Amniotic stem cell (primary cell): ENCODE measurements around the gene RAET1E.
A peak's percentile ranks its signal among the peaks of the same experiment; 100 is the strongest.
"Not testable (repeated sequence)": the region's sequence is repeated elsewhere in the genome, so short reads cannot be mapped to it uniquely, and the experiment has no call there.

Experiments
- DNase-seq: peaks from one replicate; lab custom pipeline; 2025; lab: John Stamatoyannopoulos, UW

The RAET1E gene

GRCh38 chr6:149890629-149891045 is 7.3 kb downstream of the RAET1E start:
- DNase-seq = no peak

GRCh38 chr6:149889326-149889725 is 8.6 kb downstream of the RAET1E start:
- no peak for DNase-seq

GRCh38 chr6:149888659-149889058 is 9.3 kb downstream of the RAET1E start:
- DNase-seq = no peak

DNA sequence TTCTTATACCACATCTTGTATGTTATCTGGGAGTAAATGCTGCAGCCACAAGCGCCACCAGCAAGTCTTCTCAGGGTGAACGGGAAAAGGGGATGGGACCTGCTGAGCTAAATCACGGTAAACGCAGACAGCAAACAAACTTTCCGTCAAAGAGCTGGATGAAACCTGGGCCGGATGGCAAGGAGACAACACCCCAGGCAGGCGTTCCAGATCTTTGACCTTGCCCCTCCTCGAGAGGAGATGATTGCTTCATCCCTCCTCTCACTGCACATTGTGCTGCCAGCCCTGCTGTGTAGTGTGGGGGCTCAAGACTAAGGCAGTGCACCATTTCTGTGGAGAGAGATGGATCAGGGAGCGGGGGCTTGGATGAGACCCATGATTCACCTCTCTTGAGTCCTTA is 9.8 kb downstream of the RAET1E start:
- no peak for DNase-seq

GRCh38 chr6:149887343-149887742 is 10.6 kb downstream of the RAET1E start:
- DNase-seq = no peak

DNA sequence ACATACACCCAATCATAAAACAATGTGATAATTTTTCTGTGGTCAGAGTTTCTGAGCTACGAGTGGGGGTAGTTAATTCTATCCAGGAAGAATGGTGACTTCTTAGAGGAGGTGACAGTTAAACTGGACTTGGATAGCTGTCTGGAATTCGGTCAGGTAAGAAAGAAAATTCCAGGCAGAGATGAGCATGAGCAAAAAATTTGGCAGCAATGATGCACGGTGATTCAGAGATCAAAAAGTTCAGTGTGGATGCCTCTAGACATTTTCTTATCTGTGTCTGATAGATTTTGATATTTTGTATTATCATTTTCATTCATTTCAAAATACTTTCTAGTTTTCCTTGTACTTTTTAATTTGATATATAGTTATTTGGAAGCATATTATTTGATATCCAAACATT is 12.0 kb downstream of the RAET1E start:
- DNase-seq = no peak

- no peak for DNase-seq
Observed at GRCh38 chr6:149884617-149885016, 13.3 kb downstream of the RAET1E start.

- DNase-seq = no peak
Observed at GRCh38 chr6:149884215-149884614, 13.7 kb downstream of the RAET1E start.

DNA sequence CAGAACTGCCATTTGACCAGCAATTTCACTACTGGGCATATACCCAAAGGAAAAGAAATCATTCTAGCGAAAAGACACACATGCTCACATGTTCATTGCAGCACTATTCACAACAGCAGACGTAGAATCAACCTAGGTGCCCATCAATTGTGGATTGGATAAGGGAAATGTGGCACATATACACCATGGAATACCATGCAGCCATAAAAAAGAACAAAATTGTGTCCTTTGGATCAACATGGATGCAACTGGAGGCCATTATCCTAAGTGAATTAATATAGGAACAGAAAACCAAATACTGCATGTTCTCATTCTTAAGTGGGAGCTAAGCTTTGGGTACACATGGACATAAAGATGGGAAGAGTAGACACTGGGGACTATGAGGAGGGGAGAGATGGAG is 16.1 kb downstream of the RAET1E start:
- DNase-seq = no peak

GRCh38 chr6:149881066-149881766 is 16.7 kb downstream of the RAET1E start:
- DNase-seq = no peak

GRCh38 chr6:149877659-149878058 is 20.3 kb downstream of the RAET1E start:
- no peak for DNase-seq

- DNase-seq = no peak
Observed at GRCh38 chr6:149876241-149876933, 21.5 kb downstream of the RAET1E start.

GRCh38 chr6:149872233-149872632 is 25.7 kb downstream of the RAET1E start:
- DNase-seq = no peak

- DNase-seq = no peak
Observed at GRCh38 chr6:149871182-149871581, 26.7 kb downstream of the RAET1E start.

GRCh38 chr6:149869275-149869892 is 28.5 kb downstream of the RAET1E start:
- DNase-seq = no peak

DNA sequence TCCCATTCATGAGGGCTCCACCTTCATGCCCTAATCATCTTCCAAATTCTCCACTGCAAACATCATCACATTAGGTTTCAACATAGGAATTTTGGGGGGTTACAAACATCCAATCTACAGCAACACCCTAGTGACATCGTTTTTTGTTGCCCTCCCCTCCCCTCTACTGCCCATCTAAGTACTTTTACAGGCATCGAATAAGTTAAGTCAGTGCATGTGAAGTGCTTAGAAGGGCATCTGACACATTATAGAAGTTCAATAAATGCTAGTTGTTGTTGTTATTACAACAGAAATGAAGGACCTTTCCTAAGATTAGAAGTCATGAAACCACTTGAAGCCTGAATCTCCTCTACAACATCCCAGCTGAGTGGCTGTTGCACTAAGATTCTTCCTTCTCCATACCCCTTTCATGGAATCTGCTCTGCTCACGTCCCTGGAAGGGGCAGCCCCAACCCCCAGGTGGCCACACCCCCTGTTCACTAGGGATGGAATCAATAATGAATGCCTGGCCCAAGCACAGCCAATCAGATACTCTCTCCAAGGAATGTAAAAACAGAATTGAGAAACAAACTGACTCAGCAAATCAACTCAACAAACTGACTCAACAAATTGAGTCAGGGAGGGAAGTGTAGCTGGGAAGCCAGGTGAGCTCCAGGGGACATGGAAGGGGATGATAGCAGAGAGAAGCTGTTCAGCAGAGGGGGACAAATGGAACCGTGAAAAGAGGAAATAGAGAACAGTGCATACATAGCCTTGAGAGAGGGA is 29.9 kb downstream of the RAET1E start:
- no peak for DNase-seq

DNA sequence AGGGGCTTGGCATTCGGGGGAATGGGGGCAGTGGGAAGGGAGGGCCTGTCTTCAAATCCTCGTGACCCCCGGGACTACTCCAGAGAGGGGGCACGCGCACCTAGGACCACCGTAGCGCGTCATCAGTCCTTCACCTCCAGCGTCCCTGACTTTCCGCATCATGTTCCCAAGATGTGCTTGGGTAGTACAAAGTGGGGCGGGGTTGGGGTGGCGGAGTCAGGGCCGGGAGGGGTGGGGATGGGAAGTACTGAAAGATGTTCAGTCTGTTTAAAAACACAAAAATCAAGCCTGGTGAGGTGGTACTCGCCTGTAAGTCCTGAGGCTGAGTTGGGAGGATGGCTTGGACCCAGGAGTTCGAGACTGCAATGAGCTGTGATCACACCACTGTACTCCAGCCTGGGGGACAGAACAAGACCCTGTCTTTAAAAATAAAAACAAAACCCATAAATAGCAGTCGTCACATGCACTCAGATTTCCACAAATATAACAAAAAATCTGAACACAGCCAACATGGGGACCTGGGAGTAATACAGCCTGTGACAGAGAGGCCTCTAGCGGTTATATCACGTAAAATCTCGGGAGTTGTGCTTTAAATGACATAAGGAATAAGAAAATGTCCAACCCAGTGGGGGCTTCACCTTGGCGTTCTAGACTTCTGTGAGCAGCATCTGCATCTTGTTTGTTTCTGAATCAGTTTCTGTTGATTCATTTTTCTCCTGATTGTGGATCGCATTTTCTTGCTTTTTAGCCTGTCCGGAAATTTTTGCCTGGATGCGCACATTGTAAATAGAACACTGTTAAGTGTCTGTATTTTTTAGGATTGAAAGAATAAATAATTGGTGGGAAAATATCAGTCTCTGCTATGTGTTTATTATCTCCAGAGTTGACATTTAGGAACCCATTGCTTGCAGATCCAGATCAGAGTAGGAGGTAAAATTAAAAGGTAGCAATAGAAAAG is 33.1 kb downstream of the RAET1E start:
- DNase-seq = peak; percentile 68

GRCh38 chr6:149863698-149864577 is 34.0 kb downstream of the RAET1E start, which contains the start of gene LRP11:
Gene LRP11 (minus strand): TSS chr6:149864359. CDS start chr6:149864020, 339 bp downstream.
- DNase-seq = peak; percentile 26

- DNase-seq = peak; percentile 74
Observed at GRCh38 chr6:149862922-149863697, 34.8 kb downstream of the RAET1E start.

GRCh38 chr6:149862424-149862738 is 35.5 kb downstream of the RAET1E start:
- not testable (repeated sequence) for DNase-seq
